IMR-90 (cell line): ENCODE results near the gene CAMK2D. TPM values are rescaled to one million over a fixed set of nuclear protein-coding genes. Genes with fewer than 3 reads are reported as not detected.

Experiments
- ATAC-seq: fragments of 200-7000 bp; cut with Tn5 transposase; 2 replicates; pipeline ENCODE4 v1.9.1; 2020; ENCODE audit warnings: low read depth, mild to moderate bottlenecking, moderate library complexity
- BruUV-seq: library from RNA; stranded (reverse); fragments of 400-500 nt; replicated peaks from 2 replicates; lab custom pipeline; 2021; lab: Mats Ljungman, UMichigan
- CTCF ChIA-PET: fragments of 300-600 bp; formaldehyde crosslinking; extraction: SDS; loops from one replicate; lab custom pipeline; 2021; ENCODE audit warnings: antibody characterized with exemption; lab: Yijun Ruan, JAX
- POLR2A ChIA-PET: fragments of 300-600 bp; sonication (Branson Sonifier 250); formaldehyde crosslinking; loops from one replicate; lab custom pipeline; 2022; ENCODE audit warnings: antibody characterized with exemption; ENCODE audit not compliant: unreplicated experiment; lab: Charles Lee
- DNase-seq: peaks from one replicate; pipeline ENCODE4 v3.0.0; 2013
- H2AFZ ChIP-seq: replicated peaks from 2 replicates; pipeline ENCODE3; 2013; ENCODE audit warnings: low read length, mild to moderate bottlenecking; ENCODE audit not compliant: poor library complexity
- H2AK5ac ChIP-seq: 2 replicates; pipeline ENCODE4 v1.6.1; 2013; ENCODE audit warnings: low read depth, low read length, inconsistent platforms
- H2AK9ac ChIP-seq: replicated peaks from 2 replicates; pipeline ENCODE3; 2013; ENCODE audit warnings: mild to moderate bottlenecking, low read depth, low read length, moderate library complexity; ENCODE audit not compliant: poor library complexity
- H2BK120ac ChIP-seq: 2 replicates; pipeline ENCODE4 v1.6.1; 2013; ENCODE audit warnings: low read depth, low read length, inconsistent platforms
- H2BK15ac ChIP-seq: 3 replicates; pipeline ENCODE4 v1.6.1; 2013; ENCODE audit warnings: low read depth, low read length, inconsistent platforms
- H2BK20ac ChIP-seq: 2 replicates; pipeline ENCODE4 v1.6.1; 2013; ENCODE audit warnings: low read depth, mild to moderate bottlenecking, inconsistent platforms, low read length, moderate library complexity
- H2BK5ac ChIP-seq: 2 replicates; pipeline ENCODE4 v1.6.1; 2013; ENCODE audit warnings: mild to moderate bottlenecking, low read depth, low read length, inconsistent platforms; ENCODE audit not compliant: poor library complexity, severe bottlenecking
- H3K14ac ChIP-seq: replicated peaks from 2 replicates; pipeline ENCODE4 v1.6.1; 2013; ENCODE audit warnings: low read depth, low read length, inconsistent platforms
- H3K18ac ChIP-seq: 2 replicates; pipeline ENCODE4 v1.6.1; 2013; ENCODE audit warnings: low read depth, low read length, control low read depth
- H3K23ac ChIP-seq: 2 replicates; pipeline ENCODE4 v1.6.1; 2013; ENCODE audit warnings: low read depth, low read length, inconsistent platforms
- H3K27ac ChIP-seq: 2 replicates; pipeline ENCODE4 v1.5.1; 2013; ENCODE audit warnings: mild to moderate bottlenecking, control low read depth, low read length; ENCODE audit not compliant: insufficient read depth
- H3K27me3 ChIP-seq: 2 replicates; pipeline ENCODE4 v1.6.1; 2013; ENCODE audit warnings: low read length; ENCODE audit not compliant: control insufficient read depth, insufficient read depth
- H3K36me3 ChIP-seq: 2 replicates; pipeline ENCODE4 v1.6.1; 2013; ENCODE audit warnings: low read length, mixed read lengths; ENCODE audit not compliant: control insufficient read depth, insufficient read depth
- H3K4ac ChIP-seq: 2 replicates; pipeline ENCODE4 v1.6.1; 2013; ENCODE audit warnings: low read depth, low read length, inconsistent platforms
- H3K4me1 ChIP-seq: 2 replicates; pipeline ENCODE4 v1.6.1; 2013; ENCODE audit warnings: low read length, mixed read lengths; ENCODE audit not compliant: control insufficient read depth, insufficient read depth
- H3K4me2 ChIP-seq: 2 replicates; pipeline ENCODE4 v1.6.1; 2013; ENCODE audit warnings: low read depth, mild to moderate bottlenecking, control low read depth, low read length, moderate library complexity
- H3K4me3 ChIP-seq: 2 replicates; pipeline ENCODE4 v1.5.1; 2013; ENCODE audit warnings: low read depth, mild to moderate bottlenecking, control low read depth, low read length, moderate library complexity; ENCODE audit not compliant: insufficient read depth
- H3K56ac ChIP-seq: 2 replicates; pipeline ENCODE4 v1.6.1; 2013; ENCODE audit warnings: low read length, inconsistent platforms; ENCODE audit not compliant: insufficient read depth; ENCODE audit errors: extremely low read depth
- H3K79me1 ChIP-seq, 2 experiments: 2 replicates each; pipeline ENCODE4 v1.6.1; 2013; ENCODE audit warnings: low read length in 2 of 2, inconsistent platforms in 1 of 2, low read depth in 1 of 2
- H3K9ac ChIP-seq: 2 replicates; pipeline ENCODE4 v1.6.1; 2013; ENCODE audit warnings: low read depth, low read length, control low read depth
- H3K9me1 ChIP-seq: 2 replicates; pipeline ENCODE4 v1.6.1; 2013; ENCODE audit warnings: low read length, inconsistent platforms; ENCODE audit not compliant: insufficient read depth
- H3K9me3 ChIP-seq: 2 replicates; pipeline ENCODE4 v1.6.1; 2013; ENCODE audit warnings: low read length; ENCODE audit not compliant: control insufficient read depth, insufficient read depth
- H4K20me1 ChIP-seq: 2 replicates; pipeline ENCODE4 v1.6.1; 2013; ENCODE audit warnings: low read length, inconsistent platforms; ENCODE audit not compliant: insufficient read depth
- H4K5ac ChIP-seq: 2 replicates; pipeline ENCODE4 v1.6.1; 2013; ENCODE audit warnings: mild to moderate bottlenecking, low read depth, low read length, control low read depth
- H4K8ac ChIP-seq, 2 experiments: 2 replicates each; pipeline ENCODE4 v1.6.1; 2013; ENCODE audit warnings: low read depth in 2 of 2, low read length in 2 of 2, control low read depth in 1 of 2, inconsistent platforms in 1 of 2
- H4K91ac ChIP-seq: 2 replicates; pipeline ENCODE4 v1.6.1; 2013; ENCODE audit warnings: low read depth, low read length, inconsistent platforms; ENCODE audit not compliant: insufficient read depth
- CEBPB ChIP-seq: IDR thresholded peaks from 2 replicates; pipeline ENCODE4 v1.6.1; 2012; ENCODE audit warnings: low read depth, low read length, improper control_type of control experiment
- FOS ChIP-seq: fragments of 150-350 bp; IDR thresholded peaks from 2 replicates; pipeline ENCODE4 v1.6.1; 2016; ENCODE audit warnings: low read depth, low read length
- MAFK ChIP-seq: IDR thresholded peaks from 2 replicates; pipeline ENCODE4 v1.6.1; 2012; ENCODE audit warnings: low read depth, low read length, improper control_type of control experiment
- POLR2A ChIP-seq: IDR thresholded peaks from 2 replicates; pipeline ENCODE4 v1.6.1; 2012; ENCODE audit warnings: mild to moderate bottlenecking, low read depth, low read length
- RCOR1 ChIP-seq: IDR thresholded peaks from 2 replicates; pipeline ENCODE4 v1.6.1; 2012; ENCODE audit warnings: mild to moderate bottlenecking, low read length, improper control_type of control experiment; ENCODE audit not compliant: insufficient replicate concordance
- WGBS, 2 experiments: methylation state at CpG; one replicate each; pipeline versions ENCODE4 v1.1.5 to v1.1.7; 2013; ENCODE audit warnings: missing lambda C conversion rate in 2 of 2; ENCODE audit not compliant: insufficient read length in 1 of 2; ENCODE audit errors: extremely low coverage in 2 of 2; 5-methylcytosine and 5-hydroxymethylcytosine counted together
- dilution Hi-C: fragments of 300-500 bp; cut with HindIII; formaldehyde crosslinking; loops from one replicate; pipeline ENCODE4 v1.14.3; 2018; ENCODE audit warnings: low sequenced_read_pairs; ENCODE audit not compliant: unreplicated experiment
- in situ Hi-C: fragments of 300-500 bp; cut with MboI; formaldehyde crosslinking; loops from 3 replicates; pipeline ENCODE4 v1.14.3; 2019; ENCODE audit warnings: low sequenced_read_pairs, inconsistent platforms, mixed read lengths
- intact Hi-C: fragments of 100-400 bp; cut with micrococcal nuclease; formaldehyde crosslinking; loops from 2 replicates; pipeline ENCODE4 v1.10.0; 2022
- polyA plus RNA-seq, 3 experiments: library from polyadenylated mRNA; depleted of rRNA; stranded (reverse); fragments of >200 nt; gene quantifications; 2 replicates each; pipeline ENCODE4 v1.2.3, GENCODE V29; 2012; ENCODE audit warnings: low replicate concordance in 1 of 3
- total RNA-seq: library from RNA; depleted of rRNA; stranded (reverse); fragments of >200 nt; gene quantifications from 2 replicates; pipeline ENCODE4 v1.2.3, GENCODE V29; 2012
- TF ChIP-seq, protein P1 (sequence below): fragments of 150-350 bp; IDR thresholded peaks from 2 replicates; pipeline ENCODE4 v1.6.1; 2016; ENCODE audit warnings: low read depth, mild to moderate bottlenecking, low read length, moderate library complexity, borderline replicate concordance
- TF ChIP-seq, protein P2 (sequence below): conservative IDR thresholded peaks from 2 replicates; pipeline ENCODE4 v1.5.1; 2012; ENCODE audit warnings: mild to moderate bottlenecking, low read depth, low read length, improper control_type of control experiment

CAMK2D gene
- total and polyA plus RNA-seq, 2 of the 4 experiments (the other 2 are of a cell fraction): 44.6 to 156 TPM

DNA sequence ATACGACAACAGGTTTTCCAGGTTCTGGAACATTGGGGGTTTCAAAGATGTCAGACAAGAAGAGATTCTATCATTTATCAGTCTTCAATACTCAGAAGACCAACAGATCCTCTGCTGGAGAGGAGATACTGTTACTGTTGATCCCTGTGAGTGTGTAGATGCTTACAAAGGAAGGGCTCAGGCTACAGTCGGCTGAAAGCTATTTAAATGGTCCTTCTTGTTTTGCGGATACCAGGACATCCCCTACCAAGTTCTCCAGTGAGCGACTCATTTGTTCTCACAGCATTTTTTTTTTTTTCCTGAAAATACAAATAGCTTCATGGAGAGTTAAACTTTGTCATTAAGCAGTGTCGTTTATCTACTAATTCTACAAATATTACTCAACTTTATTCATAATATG, 201.6 kb downstream of the CAMK2D start:
- CTCF ChIA-PET: interaction anchor here (0.7 kb wide), 1 partner anchor 12 kb away, joined by 5 read pairs; no protein-coding TSS in a partner anchor
- dilution Hi-C loops: no loop called here
- no CpG with 5 or more reads among the region's 5 CpGs for WGBS, 2 experiments

More for the DNA sequence above, 201.6 kb downstream of the CAMK2D start:
- H2AK9ac ChIP-seq: no peak overlapping the region
- POLR2A ChIA-PET: no interaction called here
- no peak overlapping the region for H2AK5ac ChIP-seq
- no peak overlapping the region for H2AFZ ChIP-seq
- H3K14ac ChIP-seq: no peak overlapping the region
- H3K36me3 ChIP-seq: no peaks in the 10 kb centered on the region; the same call in 1 of the 2 replicates
- no peaks in the 10 kb centered on the region for H3K27me3 ChIP-seq
- H3K56ac ChIP-seq: no peak overlapping the region
- intact Hi-C loops: no loop called here
- peaks cover 2% of the 10 kb centered on the region for H3K9me1 ChIP-seq
- H2BK120ac ChIP-seq: no peak overlapping the region
- no peak overlapping the region for H3K4me2 ChIP-seq
- H2BK20ac ChIP-seq: no peak overlapping the region
- H3K9me3 ChIP-seq: no peaks in the 10 kb centered on the region
- no peak overlapping the region for H3K4ac ChIP-seq
- no peak overlapping the region for H3K23ac ChIP-seq
- DNase-seq: no peak
- TF ChIP-seq MAFK (no peak), RCOR1 (no peak), CEBPB (no peak), POLR2A (no peak), FOS (no peak)
- TF ChIP-seq, protein P1, sequence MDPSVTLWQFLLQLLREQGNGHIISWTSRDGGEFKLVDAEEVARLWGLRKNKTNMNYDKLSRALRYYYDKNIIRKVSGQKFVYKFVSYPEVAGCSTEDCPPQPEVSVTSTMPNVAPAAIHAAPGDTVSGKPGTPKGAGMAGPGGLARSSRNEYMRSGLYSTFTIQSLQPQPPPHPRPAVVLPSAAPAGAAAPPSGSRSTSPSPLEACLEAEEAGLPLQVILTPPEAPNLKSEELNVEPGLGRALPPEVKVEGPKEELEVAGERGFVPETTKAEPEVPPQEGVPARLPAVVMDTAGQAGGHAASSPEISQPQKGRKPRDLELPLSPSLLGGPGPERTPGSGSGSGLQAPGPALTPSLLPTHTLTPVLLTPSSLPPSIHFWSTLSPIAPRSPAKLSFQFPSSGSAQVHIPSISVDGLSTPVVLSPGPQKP: no peak
- TF ChIP-seq, protein P2, sequence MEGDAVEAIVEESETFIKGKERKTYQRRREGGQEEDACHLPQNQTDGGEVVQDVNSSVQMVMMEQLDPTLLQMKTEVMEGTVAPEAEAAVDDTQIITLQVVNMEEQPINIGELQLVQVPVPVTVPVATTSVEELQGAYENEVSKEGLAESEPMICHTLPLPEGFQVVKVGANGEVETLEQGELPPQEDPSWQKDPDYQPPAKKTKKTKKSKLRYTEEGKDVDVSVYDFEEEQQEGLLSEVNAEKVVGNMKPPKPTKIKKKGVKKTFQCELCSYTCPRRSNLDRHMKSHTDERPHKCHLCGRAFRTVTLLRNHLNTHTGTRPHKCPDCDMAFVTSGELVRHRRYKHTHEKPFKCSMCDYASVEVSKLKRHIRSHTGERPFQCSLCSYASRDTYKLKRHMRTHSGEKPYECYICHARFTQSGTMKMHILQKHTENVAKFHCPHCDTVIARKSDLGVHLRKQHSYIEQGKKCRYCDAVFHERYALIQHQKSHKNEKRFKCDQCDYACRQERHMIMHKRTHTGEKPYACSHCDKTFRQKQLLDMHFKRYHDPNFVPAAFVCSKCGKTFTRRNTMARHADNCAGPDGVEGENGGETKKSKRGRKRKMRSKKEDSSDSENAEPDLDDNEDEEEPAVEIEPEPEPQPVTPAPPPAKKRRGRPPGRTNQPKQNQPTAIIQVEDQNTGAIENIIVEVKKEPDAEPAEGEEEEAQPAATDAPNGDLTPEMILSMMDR: no peak
- H2BK5ac ChIP-seq: no peak overlapping the region
- in situ Hi-C loops: no loop called here
- ATAC-seq: no peak
- H3K9ac ChIP-seq: no peak overlapping the region
- H3K4me3 ChIP-seq: no peak overlapping the region
- no peak overlapping the region for H3K27ac ChIP-seq
- H3K18ac ChIP-seq: no peak overlapping the region
- peaks cover 2% of the 10 kb centered on the region for H3K4me1 ChIP-seq
- no peak overlapping the region for H2BK15ac ChIP-seq
- H4K8ac ChIP-seq: no peak overlapping the region
- no peak overlapping the region for H4K5ac ChIP-seq
- no TSS peak for BruUV-seq
- H4K91ac ChIP-seq: no peak overlapping the region
- H4K20me1 ChIP-seq: no peaks in the 10 kb centered on the region; the same call in 1 of the 2 replicates
- peaks cover 28 to 49% of the 10 kb centered on the region in 2 experiments for H3K79me1 ChIP-seq
